Smooth muscle cell (in vitro differentiated cells): Measurements from ENCODE around the gene GHRL. TPM values are rescaled to one million over a fixed set of nuclear protein-coding genes. Genes with fewer than 3 reads are reported as not detected.

Experiments used
- DNase-seq: peaks from one replicate; lab custom pipeline; 2025; ENCODE audit not compliant: unreplicated experiment; lab: John Stamatoyannopoulos, UW
- H2AFZ ChIP-seq: fragments of 200-600 bp; sonication (generic); 2 replicates; pipeline ENCODE4 v1.6.0; 2016; ENCODE audit warnings: antibody characterized with exemption, low read depth, mild to moderate bottlenecking
- H3F3A ChIP-seq: fragments of 200-600 bp; sonication (generic); 2 replicates; pipeline ENCODE4 v1.6.0; 2017; ENCODE audit warnings: antibody characterized with exemption, low read depth
- H3K27ac ChIP-seq: fragments of 200-600 bp; sonication (generic); 2 replicates; pipeline ENCODE4 v1.5.1; 2016; ENCODE audit warnings: low read depth, mild to moderate bottlenecking
- H3K27me3 ChIP-seq: fragments of 200-600 bp; sonication (generic); 2 replicates; pipeline ENCODE4 v1.6.1; 2016; ENCODE audit warnings: low read depth, mild to moderate bottlenecking
- H3K36me3 ChIP-seq: fragments of 200-600 bp; sonication (generic); 2 replicates; pipeline ENCODE4 v1.5.1; 2016; ENCODE audit warnings: low read depth
- H3K4me1 ChIP-seq: fragments of 200-600 bp; sonication (generic); 2 replicates; pipeline ENCODE4 v1.5.1; 2016; ENCODE audit warnings: low read depth
- H3K4me2 ChIP-seq: fragments of 200-600 bp; sonication (generic); 2 replicates; pipeline ENCODE4 v1.6.0; 2016; ENCODE audit warnings: mild to moderate bottlenecking
- H3K4me3 ChIP-seq: fragments of 200-600 bp; sonication (generic); 2 replicates; pipeline ENCODE4 v1.5.1; 2016; ENCODE audit warnings: mild to moderate bottlenecking
- H3K79me2 ChIP-seq: fragments of 200-600 bp; sonication (generic); 2 replicates; pipeline ENCODE4 v1.6.0; 2016; ENCODE audit warnings: low read depth, mild to moderate bottlenecking
- H3K9ac ChIP-seq: fragments of 200-600 bp; sonication (generic); 2 replicates; pipeline ENCODE4 v1.6.0; 2016; ENCODE audit warnings: low read depth
- H3K9me3 ChIP-seq: fragments of 200-600 bp; sonication (generic); replicated peaks from 2 replicates; pipeline ENCODE4 v1.5.1; 2016; ENCODE audit warnings: low read depth
- H4K20me1 ChIP-seq: fragments of 200-600 bp; sonication (generic); 2 replicates; pipeline ENCODE4 v1.6.0; 2016; ENCODE audit warnings: low read depth
- WGBS: methylation state at CpG from one replicate; pipeline ENCODE4 v1.1.7; 2016; ENCODE audit warnings: low lambda C conversion rate; 5-methylcytosine and 5-hydroxymethylcytosine counted together
- polyA plus RNA-seq: library from polyadenylated mRNA; unstranded; fragments of >200 nt; fragmentation: Nextera tagmentation; extraction: Ambion mirVana; gene quantifications from 2 replicates; pipeline ENCODE4 v1.2.1, GENCODE V29; 2016
- total RNA-seq: library from RNA; depleted of rRNA; stranded (reverse); fragments of >200 nt; gene quantifications from 2 replicates; pipeline ENCODE4 v1.2.3, GENCODE V29; 2014
- TF ChIP-seq, protein P1 (sequence below): fragments of 200-600 bp; sonication (generic); IDR thresholded peaks from 2 replicates; pipeline ENCODE4 v1.5.1; 2017; ENCODE audit warnings: borderline replicate concordance, mild to moderate bottlenecking, antibody characterized with exemption; ENCODE audit not compliant: insufficient read depth, poor library complexity, severe bottlenecking

GHRL gene
- total and polyA plus RNA-seq, 2 experiments from 2014 or later = 0.45 TPM; not detected in 1

DNA sequence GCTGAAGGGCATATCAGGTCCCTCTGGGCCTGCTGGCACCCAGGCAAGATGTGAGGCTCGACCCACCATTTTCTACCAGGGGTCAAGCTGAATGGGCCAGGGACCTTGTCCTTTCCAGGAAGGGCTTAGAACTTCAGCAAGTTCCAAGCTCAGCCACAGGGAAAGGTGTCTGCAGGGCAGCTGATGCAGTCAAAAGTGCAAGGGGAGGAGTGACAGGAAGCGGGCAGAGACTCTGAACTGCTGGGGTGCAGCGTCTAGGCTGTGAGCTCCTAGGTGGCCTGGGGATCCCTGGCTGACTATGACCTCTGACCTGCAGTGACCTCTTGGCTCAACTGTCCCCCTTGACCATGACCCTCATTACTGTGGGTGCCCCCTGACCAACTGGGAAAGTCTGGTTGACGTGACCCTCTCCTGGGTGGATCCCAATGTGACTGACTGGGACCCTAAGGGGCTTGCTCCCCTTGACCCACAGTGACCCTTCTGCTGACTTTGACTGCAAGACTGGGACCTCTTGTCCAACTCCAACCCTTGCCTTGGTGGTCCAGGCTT is 42.5 kb upstream of the GHRL start:
- H3F3A ChIP-seq = no peaks in the 10 kb centered on the region
- no peak overlapping the region for H3K27ac ChIP-seq
- TF ChIP-seq, protein P1, sequence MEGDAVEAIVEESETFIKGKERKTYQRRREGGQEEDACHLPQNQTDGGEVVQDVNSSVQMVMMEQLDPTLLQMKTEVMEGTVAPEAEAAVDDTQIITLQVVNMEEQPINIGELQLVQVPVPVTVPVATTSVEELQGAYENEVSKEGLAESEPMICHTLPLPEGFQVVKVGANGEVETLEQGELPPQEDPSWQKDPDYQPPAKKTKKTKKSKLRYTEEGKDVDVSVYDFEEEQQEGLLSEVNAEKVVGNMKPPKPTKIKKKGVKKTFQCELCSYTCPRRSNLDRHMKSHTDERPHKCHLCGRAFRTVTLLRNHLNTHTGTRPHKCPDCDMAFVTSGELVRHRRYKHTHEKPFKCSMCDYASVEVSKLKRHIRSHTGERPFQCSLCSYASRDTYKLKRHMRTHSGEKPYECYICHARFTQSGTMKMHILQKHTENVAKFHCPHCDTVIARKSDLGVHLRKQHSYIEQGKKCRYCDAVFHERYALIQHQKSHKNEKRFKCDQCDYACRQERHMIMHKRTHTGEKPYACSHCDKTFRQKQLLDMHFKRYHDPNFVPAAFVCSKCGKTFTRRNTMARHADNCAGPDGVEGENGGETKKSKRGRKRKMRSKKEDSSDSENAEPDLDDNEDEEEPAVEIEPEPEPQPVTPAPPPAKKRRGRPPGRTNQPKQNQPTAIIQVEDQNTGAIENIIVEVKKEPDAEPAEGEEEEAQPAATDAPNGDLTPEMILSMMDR = no peak
- no peaks in the 10 kb centered on the region for H4K20me1 ChIP-seq
- no peak overlapping the region for H3K4me3 ChIP-seq
- no peaks in the 10 kb centered on the region for H3K9me3 ChIP-seq
- 88% methylated on average over 4 of the region's 4 CpGs for WGBS
- H3K27me3 ChIP-seq = peaks cover 15% of the 10 kb centered on the region
- no peaks in the 10 kb centered on the region for H3K79me2 ChIP-seq
- no peak overlapping the region for H2AFZ ChIP-seq
- no peak overlapping the region for H3K4me2 ChIP-seq
- no peaks in the 10 kb centered on the region for H3K36me3 ChIP-seq
- no peak overlapping the region for H3K9ac ChIP-seq
- DNase-seq = no peak
- H3K4me1 ChIP-seq = peaks cover 8% of the 10 kb centered on the region

DNA sequence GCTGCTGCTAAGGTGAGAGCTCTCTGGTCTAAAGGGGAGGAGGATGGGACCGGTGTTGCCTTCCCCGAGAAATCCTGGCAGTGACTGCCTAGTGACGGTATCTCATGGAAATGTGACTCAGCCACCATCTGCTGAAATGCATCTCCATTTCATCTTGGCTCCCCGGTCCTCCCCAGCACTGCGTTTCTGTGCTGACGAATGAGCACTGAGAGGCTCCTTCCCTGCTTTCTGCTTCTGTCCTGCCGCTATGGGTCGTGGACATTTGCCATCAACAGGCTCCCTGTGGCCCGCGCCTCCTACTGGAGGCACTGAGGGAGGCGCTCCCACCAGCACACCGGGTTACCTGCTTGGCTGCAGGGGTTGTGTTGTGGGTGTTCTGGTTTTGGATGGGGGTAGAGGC is 41.7 kb upstream of the GHRL start:
- TF ChIP-seq, protein P1 = peak; percentile 44
- 37% methylated on average over 12 of the region's 12 CpGs for WGBS
- Histone ChIP-seq H3K27ac (no peak overlapping the region), H3K9ac (no peak overlapping the region), H3K27me3 (peaks cover 23% of the 10 kb centered on the region), H3K36me3 (no peaks in the 10 kb centered on the region), H3F3A (no peaks in the 10 kb centered on the region), H2AFZ (no peak overlapping the region), H3K4me3 (no peak overlapping the region), H3K4me2 (no peak overlapping the region), H4K20me1 (no peaks in the 10 kb centered on the region), H3K4me1 (peaks cover 8% of the 10 kb centered on the region), H3K9me3 (no peaks in the 10 kb centered on the region), H3K79me2 (no peaks in the 10 kb centered on the region)
- DNase-seq = no peak

DNA sequence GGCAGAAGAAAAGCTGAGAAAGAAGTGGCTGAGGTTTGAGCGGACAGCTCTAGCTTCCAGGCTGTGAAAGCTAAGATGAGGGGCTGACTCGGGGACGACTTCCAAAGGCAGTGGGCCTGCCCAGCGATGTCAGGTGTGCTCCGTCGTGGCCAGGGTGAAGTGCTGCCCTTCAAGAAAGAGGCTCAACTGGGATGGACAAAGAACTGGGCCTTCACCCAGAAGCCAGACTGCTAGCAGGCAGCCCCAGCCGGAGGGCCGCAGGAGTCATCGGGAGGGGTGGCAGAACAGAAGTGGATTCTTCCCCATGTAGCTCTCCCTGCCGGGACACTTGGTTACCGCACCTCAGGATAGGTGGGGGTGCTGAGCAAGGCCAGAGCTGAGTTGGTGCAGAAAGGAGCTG is 41.3 kb upstream of the GHRL start:
- no peak overlapping the region for H3K9ac ChIP-seq
- no peak overlapping the region for H3K4me2 ChIP-seq
- peaks cover 6% of the 10 kb centered on the region for H3K4me1 ChIP-seq
- no peaks in the 10 kb centered on the region for H3K79me2 ChIP-seq
- no peak overlapping the region for H3K27ac ChIP-seq
- no peak overlapping the region for H3K4me3 ChIP-seq
- H2AFZ ChIP-seq = no peak overlapping the region
- no peaks in the 10 kb centered on the region for H3F3A ChIP-seq
- H3K27me3 ChIP-seq = peaks cover 28% of the 10 kb centered on the region
- H3K9me3 ChIP-seq = no peaks in the 10 kb centered on the region
- TF ChIP-seq, protein P1 = no peak
- no peaks in the 10 kb centered on the region for H4K20me1 ChIP-seq
- H3K36me3 ChIP-seq = no peaks in the 10 kb centered on the region
- 90% methylated on average over 11 of the region's 11 CpGs for WGBS
- no peak for DNase-seq

DNA sequence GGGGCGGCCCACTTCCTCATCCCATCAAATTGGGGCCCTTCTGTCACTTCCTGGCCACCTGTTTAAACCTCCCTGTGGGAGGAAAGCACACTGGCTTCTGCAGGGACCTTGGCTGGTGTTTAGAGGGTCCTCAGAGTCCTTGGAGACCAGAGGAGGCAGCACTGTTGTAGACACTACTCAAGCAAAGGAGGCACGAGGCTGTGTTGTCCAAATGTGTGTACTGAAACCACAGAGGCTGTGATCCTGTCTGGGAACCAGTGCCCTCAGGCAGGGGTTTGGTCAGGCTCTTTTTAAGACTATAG is 40.6 kb upstream of the GHRL start:
- TF ChIP-seq, protein P1 = no peak
- no peaks in the 10 kb centered on the region for H3K36me3 ChIP-seq
- H3K27ac ChIP-seq = no peak overlapping the region
- peaks cover 35% of the 10 kb centered on the region for H3K27me3 ChIP-seq
- no peaks in the 10 kb centered on the region for H3K79me2 ChIP-seq
- H3K4me2 ChIP-seq = no peak overlapping the region
- no peaks in the 10 kb centered on the region for H4K20me1 ChIP-seq
- 78% methylated on average over 2 of the region's 2 CpGs for WGBS
- no peak for DNase-seq
- H3K9ac ChIP-seq = no peak overlapping the region
- H2AFZ ChIP-seq = no peak overlapping the region
- no peak overlapping the region for H3K4me3 ChIP-seq
- H3K4me1 ChIP-seq = no peaks in the 10 kb centered on the region
- H3F3A ChIP-seq = no peaks in the 10 kb centered on the region
- H3K9me3 ChIP-seq = no peaks in the 10 kb centered on the region
